SK-N-SH (cell line): Measurements from ENCODE around the gene NAA38.
"Not testable (repeated sequence)": the region's sequence is repeated elsewhere in the genome, so short reads cannot be mapped to it uniquely, and the experiment has no call there.

ENCODE experiments used
- EP300 ChIP-seq, 2 experiments: IDR thresholded peaks; 2 replicates each; pipeline versions ENCODE4 v1.4.0 to v1.6.1; 2012; ENCODE audit warnings: borderline replicate concordance in 1 of 2, low read depth in 1 of 2, low read length in 1 of 2
- FOXM1 ChIP-seq: IDR thresholded peaks from 2 replicates; pipeline ENCODE4 v1.4.0; 2012; ENCODE audit warnings: low read depth, mild to moderate bottlenecking
- GABPA ChIP-seq: IDR thresholded peaks from 2 replicates; pipeline ENCODE4 v1.4.0; 2012; ENCODE audit warnings: low read depth, mild to moderate bottlenecking
- GATA2 ChIP-seq: sonication (generic); formaldehyde crosslinking; IDR thresholded peaks from 2 replicates; pipeline ENCODE4 v1.5.0; 2020; ENCODE audit warnings: mild to moderate bottlenecking, missing genetic modification reagents
- RAD21 ChIP-seq: IDR thresholded peaks from 2 replicates; pipeline ENCODE4 v1.6.1; 2012; ENCODE audit warnings: mild to moderate bottlenecking, low read length
- RCOR1 ChIP-seq: fragments of 150-350 bp; IDR thresholded peaks from 2 replicates; pipeline ENCODE4 v1.6.1; 2017; ENCODE audit warnings: antibody characterized with exemption, low read length
- REST ChIP-seq: IDR thresholded peaks from 2 replicates; pipeline ENCODE4 v1.6.1; 2012; ENCODE audit warnings: mild to moderate bottlenecking, low read depth, low read length, moderate library complexity
- RFX5 ChIP-seq: IDR thresholded peaks from 2 replicates; pipeline ENCODE4 v1.6.1; 2012; ENCODE audit warnings: mild to moderate bottlenecking, improper control_type of control experiment, low read length
- RXRA ChIP-seq: IDR thresholded peaks from 2 replicates; pipeline ENCODE4 v1.4.0; 2012; ENCODE audit warnings: low read depth, mild to moderate bottlenecking, borderline replicate concordance
- TAF1 ChIP-seq: IDR thresholded peaks from 2 replicates; pipeline ENCODE4 v1.6.1; 2012; ENCODE audit warnings: low read depth, mild to moderate bottlenecking, low read length, moderate library complexity, borderline replicate concordance
- ZBTB33 ChIP-seq: IDR thresholded peaks from 2 replicates; pipeline ENCODE4 v1.4.0; 2012; ENCODE audit warnings: low read depth, borderline replicate concordance
- TF ChIP-seq, protein P1 (sequence below): fragments of 200-600 bp; sonication (generic); IDR thresholded peaks from 2 replicates; pipeline ENCODE4 v1.6.1; 2017; ENCODE audit warnings: antibody characterized with exemption, mild to moderate bottlenecking, moderate library complexity
- TF ChIP-seq, protein P2 (sequence below): IDR thresholded peaks from 2 replicates; pipeline ENCODE4 v1.4.0; 2012; ENCODE audit warnings: low read depth

DNA sequence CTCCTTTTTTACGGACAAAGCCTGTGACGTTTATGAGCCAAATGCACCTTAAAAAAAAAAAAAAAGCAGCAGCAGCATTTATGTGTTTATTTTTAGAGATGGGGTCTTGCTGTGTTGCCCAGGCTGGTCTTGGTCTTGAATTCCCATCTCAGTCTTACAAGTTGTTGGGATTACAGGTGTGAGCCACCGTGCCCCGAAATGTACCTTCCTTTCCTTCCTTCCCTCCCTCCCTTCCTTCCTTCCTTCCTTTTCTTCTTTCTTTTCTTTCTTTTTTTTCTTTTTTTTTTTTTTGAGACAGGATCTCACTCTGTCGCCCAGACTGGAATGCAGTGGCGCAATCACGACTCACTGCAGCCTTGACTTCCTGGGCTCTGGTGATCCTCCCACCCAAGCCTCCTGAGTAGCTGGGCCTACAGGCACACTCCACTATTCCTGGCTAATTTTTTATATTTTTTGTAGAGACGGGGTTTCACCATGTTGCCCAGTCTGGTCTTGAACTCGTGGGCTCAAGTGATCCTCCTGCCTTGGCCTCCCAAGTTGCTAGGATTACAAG is 47.5 kb downstream of the NAA38 start:
- TF ChIP-seq EP300 (IDR thresholded peaks at IDR 0.05; ENCODE audit: borderline replicate concordance in 1 of 2, low read depth in 1 of 2, low read length in 1 of 2); ZBTB33; RAD21; GABPA; GATA2 (CRISPR knock-in tag); TAF1; RXRA; RFX5; REST; FOXM1; RCOR1: not testable (repeated sequence)
- TF ChIP-seq, protein P1, sequence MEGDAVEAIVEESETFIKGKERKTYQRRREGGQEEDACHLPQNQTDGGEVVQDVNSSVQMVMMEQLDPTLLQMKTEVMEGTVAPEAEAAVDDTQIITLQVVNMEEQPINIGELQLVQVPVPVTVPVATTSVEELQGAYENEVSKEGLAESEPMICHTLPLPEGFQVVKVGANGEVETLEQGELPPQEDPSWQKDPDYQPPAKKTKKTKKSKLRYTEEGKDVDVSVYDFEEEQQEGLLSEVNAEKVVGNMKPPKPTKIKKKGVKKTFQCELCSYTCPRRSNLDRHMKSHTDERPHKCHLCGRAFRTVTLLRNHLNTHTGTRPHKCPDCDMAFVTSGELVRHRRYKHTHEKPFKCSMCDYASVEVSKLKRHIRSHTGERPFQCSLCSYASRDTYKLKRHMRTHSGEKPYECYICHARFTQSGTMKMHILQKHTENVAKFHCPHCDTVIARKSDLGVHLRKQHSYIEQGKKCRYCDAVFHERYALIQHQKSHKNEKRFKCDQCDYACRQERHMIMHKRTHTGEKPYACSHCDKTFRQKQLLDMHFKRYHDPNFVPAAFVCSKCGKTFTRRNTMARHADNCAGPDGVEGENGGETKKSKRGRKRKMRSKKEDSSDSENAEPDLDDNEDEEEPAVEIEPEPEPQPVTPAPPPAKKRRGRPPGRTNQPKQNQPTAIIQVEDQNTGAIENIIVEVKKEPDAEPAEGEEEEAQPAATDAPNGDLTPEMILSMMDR = not testable (repeated sequence)
- TF ChIP-seq, protein P2, sequence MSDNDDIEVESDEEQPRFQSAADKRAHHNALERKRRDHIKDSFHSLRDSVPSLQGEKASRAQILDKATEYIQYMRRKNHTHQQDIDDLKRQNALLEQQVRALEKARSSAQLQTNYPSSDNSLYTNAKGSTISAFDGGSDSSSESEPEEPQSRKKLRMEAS = not testable (repeated sequence)
